HG02870 (cell line): ENCODE data around the gene ZNF280A.

Experiments
- ATAC-seq: cut with Tn5 transposase; IDR thresholded peaks from one replicate; pipeline ENCODE4 v1.9.1; 2021; ENCODE audit warnings: mild to moderate bottlenecking, moderate library complexity; ENCODE audit not compliant: unreplicated experiment

ZNF280A gene, protein sequence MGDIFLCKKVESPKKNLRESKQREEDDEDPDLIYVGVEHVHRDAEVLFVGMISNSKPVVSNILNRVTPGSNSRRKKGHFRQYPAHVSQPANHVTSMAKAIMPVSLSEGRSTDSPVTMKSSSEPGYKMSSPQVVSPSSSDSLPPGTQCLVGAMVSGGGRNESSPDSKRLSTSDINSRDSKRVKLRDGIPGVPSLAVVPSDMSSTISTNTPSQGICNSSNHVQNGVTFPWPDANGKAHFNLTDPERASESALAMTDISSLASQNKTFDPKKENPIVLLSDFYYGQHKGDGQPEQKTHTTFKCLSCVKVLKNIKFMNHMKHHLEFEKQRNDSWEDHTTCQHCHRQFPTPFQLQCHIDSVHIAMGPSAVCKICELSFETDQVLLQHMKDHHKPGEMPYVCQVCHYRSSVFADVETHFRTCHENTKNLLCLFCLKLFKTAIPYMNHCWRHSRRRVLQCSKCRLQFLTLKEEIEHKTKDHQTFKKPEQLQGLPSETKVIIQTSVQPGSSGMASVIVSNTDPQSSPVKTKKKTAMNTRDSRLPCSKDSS

DNA sequence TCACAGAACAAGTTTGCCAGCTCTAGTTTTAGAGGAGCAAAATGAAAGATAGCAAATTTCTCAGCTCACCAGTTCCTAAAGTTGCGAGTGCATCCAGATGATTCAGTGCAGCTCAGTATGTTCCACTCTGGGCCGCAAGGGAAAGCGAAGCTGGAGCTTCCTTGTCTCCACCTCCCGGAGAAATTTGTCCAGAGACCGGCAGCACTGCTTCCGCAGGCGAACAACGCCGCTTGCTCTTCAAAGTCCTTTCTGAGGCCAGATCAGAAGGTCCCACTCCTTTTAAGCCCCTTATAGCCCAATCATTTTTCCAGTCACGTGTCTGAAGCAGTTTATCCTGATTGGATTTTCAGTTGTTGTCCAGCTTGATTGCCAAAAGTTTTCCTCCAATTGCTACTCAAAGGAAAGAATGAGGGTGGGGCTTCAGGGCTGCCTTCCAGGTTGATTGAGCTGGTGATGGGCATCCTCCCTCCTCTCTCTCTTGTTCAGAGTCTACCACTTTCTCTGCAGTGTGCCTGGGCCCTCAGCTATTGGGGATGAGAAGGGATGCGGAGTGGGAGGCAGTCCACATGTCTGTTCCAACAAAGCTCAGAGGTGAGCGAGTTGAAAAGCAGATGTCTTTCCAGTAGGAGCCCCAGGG, at the start of gene ZNF280A:
Gene ZNF280A, minus strand, starts transcription at position 251 of the 637 bp plus-strand sequence. CDS start 4,640 bp downstream, outside the sequence.
- ATAC-seq = no peak

DNA sequence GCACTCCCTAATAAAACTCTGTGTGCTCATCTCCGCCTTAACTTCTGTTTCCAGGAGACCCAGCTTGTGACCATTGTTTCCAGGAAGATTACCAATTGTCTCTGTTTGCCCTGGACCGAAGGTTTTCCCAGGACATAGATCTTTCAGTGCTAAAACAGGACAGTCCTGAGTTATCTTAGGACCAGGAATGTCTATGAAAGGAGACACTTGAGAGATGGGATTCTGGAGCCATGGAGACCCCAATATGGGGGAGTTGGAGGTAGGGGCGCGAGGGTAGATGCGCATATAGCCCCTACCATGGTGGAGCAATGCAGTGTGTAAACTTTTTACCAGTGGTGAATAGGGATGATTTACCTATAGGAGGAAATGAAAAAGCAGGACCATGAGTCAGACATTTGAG, 49.1 kb upstream of the ZNF280A start:
- no peak for ATAC-seq

DNA sequence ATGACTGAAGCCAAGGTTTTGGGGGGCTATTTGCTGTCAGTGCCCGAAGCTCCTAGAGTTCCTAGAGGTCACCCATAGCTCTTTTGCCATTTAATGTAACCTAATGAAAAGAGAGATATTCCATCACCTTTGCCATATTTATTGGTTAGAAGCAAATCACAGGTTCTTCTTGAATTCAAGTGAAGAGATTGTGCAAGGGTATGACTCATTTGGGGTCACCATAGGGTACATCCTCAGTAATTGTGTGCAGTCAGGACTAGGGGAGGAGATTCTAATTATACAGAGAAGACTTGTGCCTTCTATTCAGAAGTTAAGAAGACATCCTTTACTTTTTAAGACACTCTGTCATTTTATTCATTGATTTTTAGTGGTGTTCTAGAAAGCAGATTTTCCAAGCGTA, 45.9 kb upstream of the ZNF280A start:
- ATAC-seq = no peak

DNA sequence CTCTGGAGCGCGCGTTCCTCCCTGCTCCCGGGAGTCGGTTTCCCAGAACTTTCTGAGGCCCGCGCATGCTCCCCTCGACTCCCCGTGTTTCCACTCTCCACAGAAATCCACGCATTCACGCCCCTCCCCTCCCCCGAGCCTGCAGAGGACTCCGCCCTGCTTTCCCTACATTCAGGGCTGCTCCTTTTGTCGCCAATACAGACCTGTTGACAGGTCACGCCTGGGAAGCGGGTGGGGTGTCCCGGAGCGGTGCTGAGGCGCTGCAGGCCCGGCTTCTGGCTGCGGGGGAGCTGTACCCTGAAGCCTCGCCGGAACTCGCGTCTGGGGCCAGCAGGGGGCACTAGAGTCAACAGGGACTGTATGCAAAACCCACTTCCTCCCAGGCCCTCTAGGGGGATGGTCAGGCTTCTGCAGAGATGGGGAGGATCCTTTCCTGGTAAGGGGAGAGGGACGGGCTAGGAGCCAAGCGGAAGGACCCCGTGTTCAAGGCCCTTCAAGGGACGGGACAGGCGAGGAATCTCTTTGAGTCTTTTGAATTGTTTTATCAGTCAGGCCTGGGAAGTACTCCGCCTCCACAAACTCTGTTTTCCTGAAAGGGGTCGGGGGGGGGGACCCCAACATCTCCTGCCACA, 39.0 kb upstream of the ZNF280A start, which contains the start of gene PRAME:
Gene PRAME, minus strand, starts transcription at position 294 of the 632 bp plus-strand sequence. CDS start 2,433 bp downstream, outside the sequence.
- no peak for ATAC-seq

DNA sequence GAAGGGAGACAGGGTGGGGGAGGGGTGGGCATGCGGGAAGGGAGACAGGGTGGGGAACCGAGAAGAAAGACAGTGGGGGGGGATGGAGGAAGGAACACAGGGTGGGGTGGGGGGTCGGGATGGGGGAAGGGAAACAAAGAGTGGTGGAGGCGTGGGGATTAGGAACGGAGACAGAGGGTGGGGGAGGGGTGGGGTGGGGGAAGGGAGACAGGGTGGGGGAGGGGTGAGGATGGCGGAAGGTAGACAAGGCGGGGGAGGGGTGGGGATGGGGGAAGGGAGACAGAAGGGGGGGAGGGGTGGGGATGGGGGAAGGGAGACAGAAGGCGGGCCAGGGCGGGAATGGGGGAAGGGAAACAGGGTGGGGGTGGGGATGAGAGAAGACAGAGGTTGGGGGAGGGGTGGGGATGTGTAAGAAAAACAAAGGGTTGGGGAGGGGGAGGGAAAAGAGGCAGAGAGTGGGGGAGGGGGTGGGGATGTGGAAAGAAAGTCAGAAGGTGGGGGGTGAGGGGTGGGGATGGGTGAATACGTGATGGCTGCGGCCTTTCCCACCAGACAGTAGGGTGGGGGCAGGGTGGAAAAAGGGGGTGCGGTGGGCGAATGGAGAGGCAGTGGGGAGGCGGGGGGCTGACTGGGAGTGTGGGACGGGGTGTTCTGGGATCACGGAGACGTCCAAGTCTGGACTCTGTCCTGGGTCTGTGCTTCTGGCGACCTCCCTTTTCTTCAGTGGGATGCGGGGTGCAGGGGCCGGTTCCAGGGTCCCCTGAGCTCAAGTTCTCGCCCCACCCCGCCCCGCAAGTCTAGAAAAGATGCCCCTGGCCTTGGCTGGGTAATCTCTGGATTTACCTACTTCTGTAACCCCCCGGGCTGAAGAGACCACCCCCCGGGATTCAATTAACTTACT, 38.3 kb upstream of the ZNF280A start:
- no peak for ATAC-seq

DNA sequence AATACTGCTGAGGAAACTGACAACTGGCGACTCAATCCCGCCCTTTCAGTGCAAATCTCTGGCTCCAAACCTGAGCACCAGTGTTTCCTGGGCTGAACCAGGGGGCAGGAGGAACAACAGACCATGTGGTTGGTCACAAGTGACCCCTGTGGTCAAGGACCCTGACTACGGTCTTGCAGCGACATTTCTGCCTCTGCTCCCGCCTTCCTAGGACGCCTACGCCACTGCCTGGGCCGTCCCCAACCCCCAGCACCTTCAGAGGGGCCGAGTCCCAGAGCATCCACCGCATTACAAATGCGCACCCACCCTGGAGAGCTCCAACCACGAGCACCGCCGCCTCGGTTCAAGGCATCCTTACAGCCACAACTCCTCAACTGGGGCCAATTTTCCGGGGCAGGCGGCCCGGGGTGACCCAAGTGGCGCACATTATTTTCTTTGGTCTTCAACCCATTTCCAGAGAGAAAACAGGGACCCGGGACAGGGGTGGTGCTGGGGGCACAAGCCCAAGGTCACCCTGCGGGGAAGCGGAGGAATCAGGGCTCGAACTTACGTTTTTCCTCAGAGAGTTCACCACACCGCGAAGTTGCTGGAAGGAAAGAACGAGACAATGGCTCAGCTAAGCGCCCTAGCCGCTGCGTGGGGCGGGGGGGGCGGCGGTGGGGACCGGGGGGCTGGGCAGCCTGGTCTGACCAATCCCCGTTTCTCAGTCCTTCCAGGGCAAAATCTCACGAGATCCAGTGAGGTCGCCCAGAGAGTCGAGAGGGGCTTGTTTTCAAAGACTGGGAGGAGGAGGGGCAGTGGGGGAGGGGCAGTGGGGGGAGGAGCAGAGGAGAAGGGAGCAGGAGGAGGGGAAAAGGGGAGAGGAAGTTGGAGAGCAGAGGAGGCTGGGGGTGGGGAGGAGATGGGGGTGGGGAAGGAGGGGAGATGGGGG, 37.2 kb upstream of the ZNF280A start:
- ATAC-seq = no peak

DNA sequence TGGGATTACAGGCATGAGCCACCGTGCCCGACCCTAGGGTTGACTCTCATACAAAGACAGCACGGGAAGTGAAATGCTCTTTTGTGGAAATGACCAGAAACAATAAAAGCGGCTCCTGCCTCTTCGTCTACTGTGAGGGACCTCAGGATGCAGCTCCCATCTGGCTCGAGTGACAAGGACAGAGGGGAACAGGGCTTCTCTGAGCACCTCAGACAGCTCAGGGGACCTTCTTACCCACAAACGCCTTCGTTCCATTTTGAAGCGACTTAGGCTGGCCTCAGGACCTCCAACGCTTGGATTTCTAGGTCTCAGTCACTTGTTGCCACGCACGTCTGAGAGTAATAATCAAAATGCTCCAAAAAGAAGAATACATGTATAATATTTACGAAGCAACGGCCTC, 36.5 kb upstream of the ZNF280A start:
- no peak for ATAC-seq

DNA sequence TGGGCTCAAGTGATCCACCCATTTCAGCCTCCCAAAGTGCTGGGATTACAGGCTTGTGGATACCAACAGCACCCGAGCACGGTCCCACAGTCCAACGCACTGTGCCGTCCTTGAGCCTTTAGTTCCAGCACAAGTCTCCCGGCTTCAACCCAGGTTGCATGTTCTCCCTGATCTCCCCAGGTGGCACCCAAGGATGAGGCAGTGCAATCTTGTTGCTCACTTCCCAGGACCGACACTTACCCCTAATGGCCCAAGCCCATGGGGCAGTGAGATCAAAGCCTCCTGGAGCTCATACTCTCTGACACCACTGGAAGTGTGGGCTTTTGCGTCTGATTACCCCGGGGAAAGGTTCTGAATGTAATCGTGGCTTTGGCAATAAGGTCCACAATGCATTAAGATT, 35.5 kb upstream of the ZNF280A start:
- no peak for ATAC-seq

DNA sequence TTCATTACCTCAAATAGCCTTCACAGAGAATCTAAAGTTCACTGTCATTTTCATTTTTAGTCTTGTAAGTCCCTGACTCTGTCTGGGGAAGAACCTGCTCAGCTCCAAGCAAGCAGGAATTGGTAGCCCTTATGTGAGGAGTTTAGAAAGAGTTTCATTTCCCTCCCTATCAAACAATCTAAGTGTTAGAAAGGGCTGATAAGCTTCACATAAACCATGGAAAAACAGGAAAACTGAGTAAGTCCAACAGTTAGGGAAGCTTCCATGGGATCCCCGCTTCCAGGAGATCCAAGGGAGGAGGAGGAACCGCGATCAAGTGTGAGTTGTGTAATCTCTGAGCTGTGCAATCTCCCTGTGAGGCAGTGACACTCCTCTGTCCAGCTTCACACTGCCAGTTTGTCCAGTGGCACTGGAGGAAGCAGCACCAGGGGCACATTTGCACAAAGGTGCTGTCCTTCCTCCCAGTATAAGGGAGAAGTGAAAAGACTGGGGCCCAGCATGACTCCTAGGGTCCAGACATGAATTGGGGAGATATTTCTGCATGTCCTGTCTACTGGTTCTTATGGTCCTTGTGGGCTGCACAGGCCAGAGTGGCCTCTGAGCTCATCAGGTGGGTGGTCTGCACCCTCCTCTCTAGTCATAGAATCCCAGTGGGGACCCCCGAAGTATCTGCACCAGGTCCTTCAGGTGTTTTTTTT, 34.7 kb upstream of the ZNF280A start:
- no peak for ATAC-seq

DNA sequence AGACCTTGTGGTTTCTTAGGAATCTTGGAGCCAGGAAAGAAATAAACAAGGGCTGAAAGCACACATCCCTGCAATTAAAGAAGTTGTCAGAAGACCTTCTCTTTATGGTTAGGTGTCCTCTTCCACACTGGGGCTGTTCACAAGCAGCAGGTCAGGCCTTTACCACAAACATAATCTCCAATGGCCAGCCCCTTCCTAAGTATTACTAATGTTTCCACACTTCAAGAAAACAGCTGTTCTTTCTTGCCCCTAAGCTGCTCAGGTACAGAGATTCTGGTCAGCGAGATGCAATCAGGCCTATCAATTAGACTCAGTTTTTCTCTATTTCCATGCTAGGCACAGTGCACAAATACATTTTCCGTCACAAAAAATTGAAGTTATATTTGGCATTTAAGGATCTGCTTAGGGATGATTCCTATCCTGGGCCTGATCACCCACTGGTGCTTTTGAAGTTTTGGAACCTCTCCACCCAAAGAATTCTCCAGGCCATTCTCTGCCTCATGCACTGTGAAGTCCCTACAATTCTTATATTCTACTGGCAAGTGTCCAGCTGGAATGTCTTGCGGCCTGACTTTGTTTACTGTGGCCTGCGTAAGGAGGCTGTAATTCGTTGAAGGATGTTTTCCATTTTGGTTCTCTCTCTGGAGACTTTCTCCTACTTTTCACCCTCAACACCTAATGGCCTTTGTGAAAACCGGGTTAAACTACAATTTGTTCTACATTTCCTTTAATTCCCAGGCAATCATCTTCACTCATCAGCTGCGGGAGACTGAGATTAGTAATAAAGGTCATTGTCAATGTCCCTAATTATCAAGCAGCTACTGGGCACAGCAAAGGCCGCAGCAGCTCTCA, 33.9 kb upstream of the ZNF280A start:
- no peak for ATAC-seq

DNA sequence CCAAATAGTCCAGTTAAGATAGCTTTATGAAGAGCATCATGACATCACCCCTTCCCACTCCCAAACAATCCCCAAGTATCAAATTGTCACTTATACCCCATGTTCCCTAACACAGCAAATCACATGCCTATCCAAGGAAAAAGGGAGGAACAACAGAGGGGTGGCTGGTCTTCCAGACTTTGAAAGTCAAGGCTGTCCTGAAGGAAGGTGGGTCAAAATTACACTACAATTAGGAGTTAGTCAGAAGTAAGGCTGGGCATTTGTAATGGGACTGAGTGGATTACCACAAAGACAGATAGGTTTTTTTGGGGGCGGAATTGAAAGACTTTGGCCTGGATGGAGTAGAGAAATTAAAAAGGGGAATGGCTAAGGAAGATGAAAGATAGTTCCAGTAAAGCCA, 33.1 kb upstream of the ZNF280A start:
- no peak for ATAC-seq

DNA sequence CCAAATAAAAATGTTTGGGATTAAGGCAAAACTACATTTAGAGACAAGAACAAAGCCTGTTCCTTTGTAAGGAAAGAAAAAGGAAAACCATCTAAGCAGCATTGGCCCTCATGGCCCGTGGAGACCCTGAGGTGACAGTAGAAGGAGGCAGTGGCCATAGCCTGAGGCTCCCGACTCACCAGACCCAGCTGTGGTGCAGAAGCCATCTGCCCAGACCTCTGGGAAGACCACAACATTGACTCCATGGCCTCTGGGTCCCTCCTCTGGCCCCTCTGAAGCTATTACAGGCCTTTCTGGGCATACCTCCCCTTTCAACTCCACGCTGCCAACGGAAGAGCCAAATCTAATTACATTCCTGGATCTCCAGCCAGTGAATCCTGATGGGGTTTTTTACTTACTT, 32.6 kb upstream of the ZNF280A start:
- ATAC-seq = no peak

DNA sequence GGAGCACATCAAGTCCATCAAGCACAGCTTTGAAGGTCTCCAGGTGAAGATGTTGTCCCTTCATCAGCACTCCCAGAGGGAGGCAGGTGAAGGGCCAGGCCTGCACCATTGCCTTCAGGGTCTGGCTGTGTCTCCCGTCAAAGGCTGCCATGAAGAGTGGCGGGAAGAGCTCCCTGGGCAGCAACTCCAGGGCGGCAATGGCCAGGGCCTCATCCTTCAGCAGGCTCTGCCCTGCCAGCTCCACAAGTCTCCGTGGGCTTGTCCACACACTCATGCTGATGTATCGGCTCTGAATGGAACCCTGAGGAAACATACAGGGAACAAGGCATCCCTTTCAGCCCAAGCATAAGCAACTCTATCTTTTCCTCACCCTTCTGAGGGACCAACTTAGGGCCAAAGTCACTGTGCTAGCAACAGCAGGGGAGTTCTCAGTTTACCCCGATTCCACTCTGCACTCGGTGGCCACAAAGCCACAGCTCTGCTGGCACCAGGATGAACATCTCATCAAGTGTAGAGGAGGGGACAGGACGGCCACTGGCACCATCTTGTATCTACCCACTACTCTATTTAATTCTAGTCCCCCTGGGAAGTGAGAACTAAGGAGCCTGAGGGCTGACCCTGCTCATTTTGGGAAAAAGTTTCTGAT, 30.8 kb upstream of the ZNF280A start:
- no peak for ATAC-seq

DNA sequence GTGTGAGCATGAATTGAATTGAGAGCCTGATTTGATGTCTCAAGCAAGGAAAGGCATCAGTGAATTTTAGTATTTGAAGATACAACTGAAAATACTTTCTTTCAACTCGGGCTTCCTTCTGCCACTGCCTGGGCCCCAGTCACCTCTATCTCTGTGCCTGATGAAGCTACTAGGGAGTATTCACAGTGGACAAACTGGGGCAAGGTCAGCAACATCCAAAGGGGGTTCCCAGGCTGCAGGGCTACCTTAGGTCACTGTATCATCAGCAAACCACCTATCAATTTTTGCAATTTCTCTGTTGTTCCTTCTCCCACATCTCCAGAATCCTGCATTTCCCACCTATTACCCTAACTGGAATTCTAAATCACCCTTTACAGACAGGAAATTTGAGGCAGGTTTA, 28.8 kb upstream of the ZNF280A start:
- no peak for ATAC-seq

DNA sequence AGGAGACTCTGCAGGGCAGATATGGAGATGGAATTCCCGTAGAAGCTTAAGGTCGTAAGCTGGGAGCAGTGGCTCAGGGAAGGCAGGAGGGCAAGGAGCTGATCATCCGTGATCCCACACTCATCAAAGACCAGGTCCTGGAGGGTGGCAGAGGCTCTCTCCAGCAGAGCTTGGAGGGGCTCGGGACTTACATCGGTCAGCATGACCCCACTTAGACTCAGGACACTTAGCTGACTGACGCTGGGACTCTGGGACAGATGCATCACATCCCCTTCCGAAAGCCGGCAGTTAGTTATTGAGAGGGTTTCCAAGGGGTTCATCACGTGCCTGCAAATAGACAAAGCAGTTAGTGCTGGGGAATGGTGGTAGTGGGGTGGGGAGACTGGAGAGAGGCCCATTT, 28.2 kb upstream of the ZNF280A start:
- ATAC-seq = no peak

DNA sequence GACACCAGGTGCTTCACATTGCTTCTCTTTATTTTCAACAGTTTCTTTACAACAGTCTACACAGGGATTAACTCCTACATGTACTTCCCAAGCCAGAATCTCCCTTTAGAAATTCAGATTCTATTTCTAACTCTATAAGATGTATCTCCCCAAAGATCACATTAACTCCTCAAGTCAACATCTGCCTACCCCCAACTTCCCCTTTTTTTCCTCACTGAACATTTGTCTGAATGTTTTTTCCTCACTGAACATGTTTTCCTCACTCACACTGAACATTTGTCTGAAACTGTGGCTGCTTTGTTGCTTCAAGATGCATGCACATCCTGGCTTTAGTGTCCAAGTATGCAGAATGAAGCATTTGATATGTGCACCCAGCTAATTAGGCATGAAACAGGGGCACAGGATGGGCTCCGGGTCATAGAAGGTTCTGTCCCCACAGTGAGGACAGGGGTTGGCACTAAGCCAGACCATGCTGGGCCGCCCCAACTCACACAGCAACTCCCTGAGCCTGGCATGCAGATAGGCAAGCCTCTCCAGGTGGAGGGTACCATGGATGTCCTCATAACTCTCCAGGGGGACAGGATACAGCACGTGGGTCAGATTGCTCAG, 27.7 kb upstream of the ZNF280A start:
- ATAC-seq = no peak

DNA sequence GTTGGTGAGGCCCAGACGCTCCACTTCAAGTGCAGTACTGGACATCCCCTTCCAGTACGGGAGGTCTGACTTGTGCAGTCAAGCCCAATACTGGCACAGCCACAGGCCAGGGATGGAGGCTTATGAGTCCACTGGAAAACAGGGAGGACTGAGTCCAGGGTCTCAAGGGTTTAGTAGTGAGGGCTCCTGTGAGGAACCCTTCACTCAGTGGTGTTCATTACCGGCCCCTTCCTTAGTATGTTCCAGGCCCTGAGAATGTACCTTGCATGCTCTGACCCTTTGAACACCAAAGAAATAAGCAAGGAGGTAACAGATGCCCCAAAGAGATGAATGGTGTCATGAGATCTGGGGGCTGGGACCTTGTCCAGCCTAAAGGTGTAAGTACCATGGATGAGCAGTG, 27.2 kb upstream of the ZNF280A start:
- ATAC-seq = no peak
